K562 (cell line): Measurements from ENCODE around the gene NR4A2. TPM values are rescaled to one million over a fixed set of nuclear protein-coding genes. Genes with fewer than 3 reads are reported as not detected.

Experiments
- ATAC-seq: fragments of 200-7000 bp; cut with Tn5 transposase; 3 replicates; pipeline ENCODE4 v1.9.1; 2020; ENCODE audit warnings: moderate library complexity
- BruUV-seq: library from RNA; stranded (reverse); fragments of 400-500 nt; replicated peaks from 2 replicates; lab custom pipeline; 2021; lab: Mats Ljungman, UMichigan
- CTCF ChIA-PET: fragments of 300-600 bp; formaldehyde crosslinking; extraction: SDS; loops from one replicate; lab custom pipeline; 2021; ENCODE audit warnings: low intra/inter-chr PET ratio; lab: Yijun Ruan, JAX
- POLR2A ChIA-PET: fragments of 300-600, 350-650 bp; sonication (Branson Sonifier 250); formaldehyde crosslinking; extraction: SDS; loops from one replicate; lab custom pipeline; 2021; ENCODE audit warnings: antibody characterized with exemption, inconsistent platforms; lab: Yijun Ruan, JAX
- DNase-seq, 4 experiments: peaks; one replicate each; pipeline versions ENCODE4 v3.0.0 to v3.0.0-alpha.2; 2011 to 2018; ENCODE audit warnings: low spot score in 3 of 4, mixed read lengths in 3 of 4; ENCODE audit errors: extremely low read depth in 1 of 4
- FAIRE-seq: peaks from 2 replicates; lab custom pipeline; 2011; peaks lifted over from hg19 to GRCh38; lab: Jason Lieb, UNC
- H2AFZ ChIP-seq: 2 replicates; pipeline ENCODE4 v1.6.0; 2011; ENCODE audit warnings: low read depth, low read length, control low read depth, inconsistent platforms
- H3K27ac ChIP-seq: fragments of 200-600 bp; 3 replicates; pipeline ENCODE4 v1.8.0; 2011; ENCODE audit warnings: low read depth, mild to moderate bottlenecking, control low read depth, inconsistent platforms, low read length, moderate library complexity, mixed read lengths; ENCODE audit errors: extremely low read depth
- H3K27me3 ChIP-seq, 2 experiments: fragments of 300-600 bp in 1 of 2; 2 replicates in 1 of 2; 3 replicates in 1 of 2; pipeline versions ENCODE4 v1.6.0 to v1.8.0; 2011; ENCODE audit warnings: inconsistent platforms in 2 of 2, low read length in 2 of 2, mild to moderate bottlenecking in 1 of 2, mixed read lengths in 1 of 2, moderate library complexity in 1 of 2; ENCODE audit not compliant: control insufficient read depth in 2 of 2, insufficient read depth in 2 of 2
- H3K36me3 ChIP-seq: fragments of 300-600 bp; 3 replicates; pipeline ENCODE4 v1.8.0; 2011; ENCODE audit warnings: mild to moderate bottlenecking, low read length, inconsistent platforms; ENCODE audit not compliant: control insufficient read depth, insufficient read depth
- H3K4me1 ChIP-seq, 2 experiments: fragments of 200-600 bp in 1 of 2; replicated peaks in 1 of 2; 2 replicates in 1 of 2; 3 replicates in 1 of 2; pipeline versions ENCODE4 v1.5.1 to v1.8.0; 2011; ENCODE audit warnings: inconsistent platforms in 2 of 2, low read length in 2 of 2, mild to moderate bottlenecking in 1 of 2, mixed read lengths in 1 of 2, moderate library complexity in 1 of 2; ENCODE audit not compliant: control insufficient read depth in 2 of 2, insufficient read depth in 2 of 2
- H3K4me2 ChIP-seq: 2 replicates; pipeline ENCODE4 v1.6.1; 2011; ENCODE audit warnings: low read length, control low read depth, inconsistent platforms, mixed read lengths; ENCODE audit not compliant: insufficient read depth
- H3K4me3 ChIP-seq: fragments of 200-600 bp; sonication (generic), shearing (Covaris generic); 2 replicates; pipeline ENCODE4 v1.5.1; 2016; ENCODE audit warnings: control low read depth, inconsistent platforms
- H3K79me2 ChIP-seq: fragments of 200-600 bp; 3 replicates; pipeline ENCODE4 v1.8.0; 2011; ENCODE audit warnings: low read length, inconsistent platforms; ENCODE audit not compliant: control insufficient read depth, insufficient read depth
- H3K9ac ChIP-seq, 2 experiments: 2 replicates each; pipeline versions ENCODE4 v1.6.0 to v1.6.1; 2011; ENCODE audit warnings: low read depth in 2 of 2, low read length in 2 of 2, control low read depth in 1 of 2, inconsistent platforms in 1 of 2, mild to moderate bottlenecking in 1 of 2, mixed read lengths in 1 of 2; ENCODE audit not compliant: insufficient read depth in 1 of 2
- H3K9me1 ChIP-seq: one replicate; pipeline ENCODE4 v1.6.0; 2011; ENCODE audit warnings: inconsistent platforms, mild to moderate bottlenecking, low read length, moderate library complexity; ENCODE audit not compliant: control insufficient read depth, insufficient read depth
- H3K9me3 ChIP-seq: replicated peaks from 2 replicates; pipeline ENCODE4 v1.5.1; 2011; ENCODE audit warnings: low read depth, low read length, inconsistent platforms; ENCODE audit not compliant: control insufficient read depth, insufficient read depth
- H4K20me1 ChIP-seq: replicated peaks from 2 replicates; pipeline ENCODE4 v1.6.1; 2011; ENCODE audit warnings: low read length, inconsistent platforms, mixed read lengths; ENCODE audit not compliant: control insufficient read depth, insufficient read depth
- CC2D1A ChIP-seq: fragments of 450-650 bp; IDR thresholded peaks from 2 replicates; pipeline ENCODE4 v1.6.1; 2017; ENCODE audit warnings: mild to moderate bottlenecking
- MYBL2 ChIP-seq, 2 experiments: fragments of 450-650 bp in 1 of 2; sonication (generic) in 1 of 2; formaldehyde crosslinking in 1 of 2; IDR thresholded peaks; 2 replicates each; pipeline versions ENCODE4 v1.6.1 to v1.8.1; 2017 to 2022; ENCODE audit warnings: borderline replicate concordance in 1 of 2, inconsistent platforms in 1 of 2, low read depth in 1 of 2, mild to moderate bottlenecking in 1 of 2, missing genetic modification reagents in 1 of 2, moderate library complexity in 1 of 2
- PCBP1 ChIP-seq: fragments of 200-400 bp; formaldehyde crosslinking; IDR thresholded peaks from 2 replicates; pipeline ENCODE4 v1.6.1; 2018; ENCODE audit warnings: mild to moderate bottlenecking, low read depth, low read length; ENCODE audit not compliant: poor library complexity, severe bottlenecking
- POLR2G ChIP-seq: fragments of 200-400 bp; formaldehyde crosslinking; IDR thresholded peaks from 2 replicates; pipeline ENCODE4 v1.6.1; 2017; ENCODE audit warnings: low read depth, mild to moderate bottlenecking, antibody characterized with exemption, low read length, moderate library complexity
- RBFOX2 ChIP-seq: fragments of 200-400 bp; formaldehyde crosslinking; IDR thresholded peaks from 2 replicates; pipeline ENCODE4 v1.6.1; 2017; ENCODE audit warnings: low read depth, mild to moderate bottlenecking, low read length, moderate library complexity
- WGBS: fragments of 100-300 bp; shearing (Covaris generic); methylation state at CpG from one replicate; pipeline ENCODE4 v1.1.6; 2016; ENCODE audit warnings: low coverage, mixed read lengths; ENCODE audit not compliant: insufficient coverage; ENCODE audit errors: missing lambda C conversion rate; 5-methylcytosine and 5-hydroxymethylcytosine counted together
- in situ Hi-C: fragments of 300-500 bp; cut with MboI; formaldehyde crosslinking; loops from 4 replicates; pipeline ENCODE4 v1.15.0; 2018; ENCODE audit warnings: inconsistent platforms, mixed read lengths
- intact Hi-C: fragments of 100-400 bp; cut with micrococcal nuclease; formaldehyde crosslinking; loops from 2 replicates; pipeline ENCODE4 v1.14.2; 2022
- polyA plus RNA-seq, 8 experiments: library from polyadenylated mRNA; depleted of rRNA in 4 of 8; stranded (reverse) in 5 of 8; unstranded in 3 of 8; fragments of >200 nt; fragmentation: Nextera tagmentation in 2 of 8; fragmentation: Illumina TruSeq in 1 of 8; extraction: Ambion mirVana in 2 of 8; extraction: Trizol in 1 of 8; gene quantifications; 2 replicates each; pipeline versions ENCODE4 v1.2.1 to v1.2.3, GENCODE V29; 2011 to 2014; ENCODE audit warnings: inconsistent platforms in 1 of 8, missing spikeins in 1 of 8
- total RNA-seq, 7 experiments: library from RNA; depleted of rRNA in 6 of 7; stranded (reverse); fragments of >200 nt in 6 of 7; fragmentation: Illumina TruSeq in 2 of 7; extraction: Trizol in 2 of 7; gene quantifications; 2 replicates each; pipeline versions ENCODE4 v1.2.1 to v1.2.3, GENCODE V29; 2011 to 2021; ENCODE audit warnings: low replicate concordance in 1 of 7
- TF ChIP-seq, protein P1 (sequence below): fragments of 250-450 bp; sonication (Bioruptor Pico); IDR thresholded peaks from 2 replicates; pipeline ENCODE4 v1.8.0; 2022; ENCODE audit warnings: moderate library complexity, mild to moderate bottlenecking, inconsistent platforms
- TF ChIP-seq, protein P2 (sequence below): fragments of 250-450 bp; sonication (Bioruptor Pico); IDR thresholded peaks from 2 replicates; pipeline ENCODE4 v1.4.0; 2020; ENCODE audit warnings: mild to moderate bottlenecking
- TF ChIP-seq, protein P3 (sequence below): sonication (generic); formaldehyde crosslinking; IDR thresholded peaks from 2 replicates; pipeline ENCODE4 v1.9.0; 2022; ENCODE audit warnings: mild to moderate bottlenecking, missing genetic modification reagents

NR4A2 gene
- total and polyA plus RNA-seq, 9 of the 15 experiments (the other 6 are each of a cell fraction or from before 2014, with no cell fraction given) = 0.94 to 5.1 (median 1.3) TPM

DNA sequence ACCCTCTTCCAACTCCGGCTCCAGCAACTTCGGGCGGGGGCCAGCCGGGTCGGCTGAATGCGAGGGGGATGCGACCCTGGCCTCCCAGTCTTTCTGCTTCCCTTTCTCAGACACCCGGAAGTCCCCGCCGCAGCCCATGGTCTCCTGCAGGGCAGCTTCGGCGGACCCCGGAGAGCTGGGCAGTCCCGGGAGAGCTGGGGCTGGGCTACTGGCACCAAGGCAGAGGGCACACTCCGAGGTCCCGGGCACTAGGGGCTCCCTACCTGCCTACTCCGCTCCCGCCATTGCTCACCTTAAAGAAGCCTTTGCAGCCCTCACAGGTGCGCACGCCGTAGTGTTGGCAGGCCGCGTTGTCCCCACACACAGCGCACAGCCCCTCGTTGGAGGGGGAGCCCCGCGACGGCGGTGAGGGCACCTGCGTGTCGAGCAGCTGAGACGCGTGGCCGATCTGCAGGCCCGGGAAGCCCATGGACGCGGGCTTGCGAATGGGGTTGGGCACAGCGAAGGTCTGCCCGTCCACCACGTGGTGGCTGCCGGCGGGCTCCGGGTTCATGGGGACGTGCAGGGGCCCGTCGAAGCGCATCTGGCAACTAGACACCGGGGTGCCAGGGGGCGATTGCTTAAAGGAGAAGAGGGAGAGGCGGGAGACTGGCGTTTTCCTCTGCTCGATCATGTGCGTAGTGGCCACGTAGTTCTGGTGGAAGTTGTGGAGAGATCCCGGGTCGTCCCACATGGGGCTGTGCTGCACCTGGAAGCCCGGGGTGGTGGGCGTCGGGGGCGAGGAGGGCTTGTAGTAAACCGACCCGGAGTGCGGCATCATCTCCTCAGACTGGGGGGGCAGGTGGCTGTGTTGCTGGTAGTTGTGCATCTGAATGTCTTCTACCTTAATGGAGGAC lies 3.2 kb downstream of the NR4A2 start:
- Histone ChIP-seq H3K36me3 (peaks cover 23% of the 10 kb centered on the region; the same call in 2 of the 3 replicates), H3K79me2 (peaks cover 16% of the 10 kb centered on the region), H4K20me1 (no peaks in the 10 kb centered on the region), H2AFZ (no peak overlapping the region), H3K9me3 (no peaks in the 10 kb centered on the region), H3K27me3 (no peaks in the 10 kb centered on the region), H3K9ac (no peak overlapping the region; a peak in 1 of 4 replicates), H3K27ac (no peak overlapping the region), H3K4me3 (no peak overlapping the region), H3K4me2 (no peak overlapping the region), H3K4me1 (peaks cover 6 to 24% of the 10 kb centered on the region in 2 experiments; a peak in 4 of 5 replicates), H3K9me1 (no peaks in the 10 kb centered on the region)
- FAIRE-seq (no peak), DNase-seq (no peak), ATAC-seq (no peak)
- ChIA-PET CTCF (no interaction called here), POLR2A (interaction anchor here (0.5 to 1.6 kb wide), 5 partner anchors 10 to 246 kb away, joined by 3 to 4 read pairs (median 3); no protein-coding TSS in a partner anchor)
- in situ Hi-C loops = loop anchor here (25.0 kb wide), 1 partner anchor 883 kb away; no protein-coding TSS in a partner anchor
- BruUV-seq = no TSS peak
- 94% methylated on average over 51 of the region's 64 CpGs for WGBS
- intact Hi-C loops = no loop called here
- TF ChIP-seq PCBP1 (peak; percentile 59), RBFOX2 (peak; percentile 50), MYBL2 (IDR thresholded peaks at IDR 0.05; ENCODE audit: low read depth) (no peak), MYBL2 (CRISPR knock-in tag; IDR thresholded peaks at IDR 0.05; ENCODE audit: borderline replicate concordance) (0 out of 2 replicates have a peak, but pooled peaks have one; percentile 54), POLR2G (peak; percentile 41; the same call in 1 of the 2 replicates), CC2D1A (no peak)
- TF ChIP-seq, protein P1, sequence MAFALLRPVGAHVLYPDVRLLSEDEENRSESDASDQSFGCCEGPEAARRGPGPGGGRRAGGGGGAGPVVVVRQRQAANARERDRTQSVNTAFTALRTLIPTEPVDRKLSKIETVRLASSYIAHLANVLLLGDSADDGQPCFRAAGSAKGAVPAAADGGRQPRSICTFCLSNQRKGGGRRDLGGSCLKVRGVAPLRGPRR (CRISPR knock-in tag) = no peak
- TF ChIP-seq, protein P2, sequence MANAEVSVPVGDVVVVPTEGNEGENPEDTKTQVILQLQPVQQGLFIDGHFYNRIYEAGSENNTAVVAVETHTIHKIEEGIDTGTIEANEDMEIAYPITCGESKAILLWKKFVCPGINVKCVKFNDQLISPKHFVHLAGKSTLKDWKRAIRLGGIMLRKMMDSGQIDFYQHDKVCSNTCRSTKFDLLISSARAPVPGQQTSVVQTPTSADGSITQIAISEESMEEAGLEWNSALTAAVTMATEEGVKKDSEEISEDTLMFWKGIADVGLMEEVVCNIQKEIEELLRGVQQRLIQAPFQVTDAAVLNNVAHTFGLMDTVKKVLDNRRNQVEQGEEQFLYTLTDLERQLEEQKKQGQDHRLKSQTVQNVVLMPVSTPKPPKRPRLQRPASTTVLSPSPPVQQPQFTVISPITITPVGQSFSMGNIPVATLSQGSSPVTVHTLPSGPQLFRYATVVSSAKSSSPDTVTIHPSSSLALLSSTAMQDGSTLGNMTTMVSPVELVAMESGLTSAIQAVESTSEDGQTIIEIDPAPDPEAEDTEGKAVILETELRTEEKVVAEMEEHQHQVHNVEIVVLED (CRISPR knock-in tag) = no peak
- TF ChIP-seq, protein P3, sequence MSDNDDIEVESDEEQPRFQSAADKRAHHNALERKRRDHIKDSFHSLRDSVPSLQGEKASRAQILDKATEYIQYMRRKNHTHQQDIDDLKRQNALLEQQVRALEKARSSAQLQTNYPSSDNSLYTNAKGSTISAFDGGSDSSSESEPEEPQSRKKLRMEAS = 0 out of 2 replicates have a peak, but pooled peaks have one; percentile 18
